Adipocyte (in vitro differentiated cells): Measurements from ENCODE around the gene ABCB8.
"Not testable (repeated sequence)": the region's sequence is repeated elsewhere in the genome, so short reads cannot be mapped to it uniquely, and the experiment has no call there.

Experiments used
- DNase-seq: peaks from one replicate; pipeline ENCODE4 v3.0.0-alpha.2; 2015; ENCODE audit warnings: low read depth
- H3K27me3 ChIP-seq: replicated peaks from 2 replicates; pipeline ENCODE4 v1.7.0; 2013; ENCODE audit warnings: mild to moderate bottlenecking, low read length, moderate library complexity; ENCODE audit not compliant: control insufficient read depth, insufficient read depth
- H3K36me3 ChIP-seq: 2 replicates; pipeline ENCODE4 v1.7.0; 2013; ENCODE audit warnings: low read length, mild to moderate bottlenecking, moderate library complexity; ENCODE audit not compliant: control insufficient read depth, insufficient read depth, severe bottlenecking
- H3K4me1 ChIP-seq: 2 replicates; pipeline ENCODE4 v1.7.0; 2013; ENCODE audit warnings: mild to moderate bottlenecking, low read length, moderate library complexity; ENCODE audit not compliant: control insufficient read depth, insufficient read depth
- H3K4me3 ChIP-seq: 2 replicates; pipeline ENCODE4 v1.7.0; 2013; ENCODE audit warnings: mild to moderate bottlenecking, low read length, moderate library complexity
- H3K9ac ChIP-seq: 2 replicates; pipeline ENCODE4 v1.7.0; 2013; ENCODE audit warnings: mild to moderate bottlenecking, low read length, moderate library complexity
- H3K9me3 ChIP-seq: 2 replicates; pipeline ENCODE4 v1.7.0; 2013; ENCODE audit warnings: mild to moderate bottlenecking, low read length, moderate library complexity; ENCODE audit not compliant: control insufficient read depth

The ABCB8 gene

DNA sequence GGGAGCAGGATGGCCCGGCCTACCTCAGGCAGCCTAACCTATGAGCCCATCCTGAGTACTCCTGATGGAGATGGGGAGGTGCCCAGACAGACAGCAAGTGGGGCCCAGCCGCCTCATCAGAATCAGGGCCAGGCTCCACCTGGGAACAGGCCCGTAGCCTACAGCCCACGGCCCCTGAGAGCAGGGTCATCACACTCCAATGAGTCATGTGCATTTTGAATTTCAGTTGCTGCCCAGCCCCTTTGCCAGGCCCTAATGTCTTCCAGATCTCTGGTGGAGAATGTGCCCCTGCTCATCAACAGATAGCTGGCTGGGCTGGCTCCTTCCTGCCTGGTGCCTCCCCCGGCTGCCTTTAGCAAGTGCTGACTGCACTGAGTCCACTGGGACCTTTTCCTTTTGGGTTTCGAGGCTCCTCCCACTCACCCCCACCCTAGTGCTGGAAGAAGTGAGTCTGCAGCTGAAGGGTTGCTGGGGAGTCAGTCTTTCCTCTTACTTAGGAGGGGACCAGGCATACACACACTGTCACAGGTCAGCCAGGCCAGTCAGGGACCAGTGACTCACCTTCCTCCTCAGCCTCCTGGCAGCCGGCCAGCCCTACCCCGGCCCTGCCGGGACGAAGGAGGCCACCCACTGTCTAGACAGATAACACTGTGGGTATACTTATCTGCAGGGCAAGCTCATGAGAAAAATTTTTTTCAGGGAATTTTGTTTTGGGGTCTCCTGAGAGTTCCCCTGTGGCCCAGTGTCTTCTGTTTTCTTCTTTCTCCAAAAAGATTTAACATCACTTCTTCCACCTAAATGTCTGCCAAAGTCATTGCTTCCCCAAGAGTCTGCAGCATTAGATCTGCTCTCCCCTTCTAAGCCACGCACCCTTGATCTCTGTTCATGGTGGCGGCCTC lies 10.9 kb downstream of the ABCB8 start:
- no peaks in the 10 kb centered on the region for H3K9me3 ChIP-seq
- peaks cover 23% of the 10 kb centered on the region for H3K4me1 ChIP-seq
- H3K9ac ChIP-seq, result peak overlapping the region; percentile 36
- H3K27me3 ChIP-seq, result no peaks in the 10 kb centered on the region
- DNase-seq, result peak; percentile 74
- no peak overlapping the region for H3K4me3 ChIP-seq
- H3K36me3 ChIP-seq, result peaks cover 31% of the 10 kb centered on the region

DNA sequence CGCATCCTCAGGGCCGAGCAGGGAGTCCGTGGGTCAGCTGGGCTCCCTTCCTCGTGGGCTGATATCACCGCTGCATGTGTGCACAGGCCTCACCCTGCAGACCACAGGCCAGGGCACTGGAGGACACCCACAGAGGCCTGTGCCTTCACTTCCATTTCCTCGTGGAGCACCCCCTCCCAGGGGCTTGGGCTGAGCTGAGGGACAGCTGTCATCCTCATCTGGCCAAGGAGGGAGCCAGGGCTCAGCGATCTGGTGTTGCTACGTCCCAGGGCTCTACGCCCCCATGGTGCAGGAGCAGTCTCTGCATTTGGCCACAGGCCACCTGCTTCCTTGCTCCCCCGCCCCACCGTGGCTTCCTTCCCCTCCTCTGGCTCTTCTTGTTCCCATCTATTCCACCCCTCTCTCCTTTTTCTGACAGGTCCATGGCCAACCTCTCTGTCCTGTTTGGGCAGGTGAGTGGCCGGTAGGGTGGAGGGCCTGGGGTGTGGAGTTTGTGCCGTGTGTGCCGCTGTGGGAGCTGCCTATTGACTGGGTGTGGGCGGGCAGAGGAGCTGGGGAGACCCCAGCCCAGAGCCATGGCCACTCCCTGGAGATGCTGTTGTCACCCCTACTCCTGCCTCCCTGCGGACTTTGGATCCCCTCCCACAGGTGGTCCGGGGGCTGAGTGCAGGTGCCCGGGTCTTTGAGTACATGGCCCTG lies 11.7 kb downstream of the ABCB8 start:
- Histone ChIP-seq H3K27me3 (no peaks in the 10 kb centered on the region), H3K4me3 (no peak overlapping the region), H3K9me3 (no peaks in the 10 kb centered on the region), H3K36me3 (peaks cover 23% of the 10 kb centered on the region), H3K4me1 (peaks cover 20% of the 10 kb centered on the region), H3K9ac (no peak overlapping the region)
- no peak for DNase-seq

DNA sequence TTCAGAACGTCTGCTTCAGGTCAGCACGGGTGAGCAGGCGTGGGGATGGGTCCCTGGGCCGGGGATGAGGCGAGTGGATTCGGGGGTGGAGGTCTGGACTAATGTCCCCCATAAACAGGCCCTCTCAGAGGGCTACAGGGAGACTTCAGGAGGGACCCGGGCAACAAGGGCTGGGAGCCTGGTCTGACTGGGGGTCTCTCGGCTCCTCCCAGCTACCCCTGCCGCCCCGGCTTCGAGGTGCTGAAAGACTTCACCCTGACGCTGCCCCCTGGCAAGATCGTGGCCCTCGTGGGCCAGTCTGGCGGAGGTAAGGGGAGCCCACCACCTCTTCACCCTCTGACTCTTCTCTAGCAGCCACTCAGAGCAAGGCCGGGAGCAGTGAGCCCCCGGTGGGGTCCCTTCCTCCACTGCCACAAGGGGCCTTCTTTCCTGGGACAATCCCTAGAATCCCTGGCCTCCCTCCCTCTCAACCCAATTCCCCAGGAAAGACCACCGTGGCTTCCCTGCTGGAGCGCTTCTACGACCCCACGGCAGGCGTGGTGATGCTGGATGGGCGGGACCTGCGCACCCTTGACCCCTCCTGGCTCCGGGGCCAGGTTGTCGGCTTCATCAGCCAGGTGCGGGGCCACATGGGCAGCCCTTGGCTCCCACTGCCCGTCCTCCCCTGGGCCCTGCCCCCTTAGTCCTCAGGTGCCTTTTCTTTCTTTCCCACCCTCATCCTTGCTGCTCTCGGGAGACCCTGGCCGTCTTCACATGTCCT lies 12.5 kb downstream of the ABCB8 start:
- H3K9ac ChIP-seq, result no peak overlapping the region
- peaks cover 15% of the 10 kb centered on the region for H3K36me3 ChIP-seq
- H3K4me3 ChIP-seq, result no peak overlapping the region
- no peak for DNase-seq
- H3K4me1 ChIP-seq, result peaks cover 22% of the 10 kb centered on the region
- no peaks in the 10 kb centered on the region for H3K9me3 ChIP-seq
- no peaks in the 10 kb centered on the region for H3K27me3 ChIP-seq

DNA sequence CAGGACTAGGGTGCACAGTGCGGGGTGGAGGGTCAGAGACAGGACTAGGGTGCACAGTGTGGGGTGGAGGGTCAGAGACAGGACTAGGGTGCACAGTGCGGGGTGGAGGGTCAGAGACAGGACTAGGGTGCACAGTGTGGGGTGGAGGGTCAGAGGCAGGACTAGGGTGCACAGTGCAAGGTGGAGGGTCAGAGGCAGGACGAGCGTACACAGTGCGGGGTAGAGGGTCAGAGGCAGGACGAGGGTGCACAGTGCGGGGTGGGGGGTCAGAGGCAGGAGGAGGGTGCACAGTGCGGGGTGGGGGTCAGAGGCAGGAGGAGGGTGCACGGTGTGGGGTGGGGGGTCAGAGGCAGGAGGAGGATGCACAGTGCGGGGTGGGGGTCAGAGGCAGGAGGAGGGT lies 15.2 kb downstream of the ABCB8 start:
- H3K36me3 ChIP-seq, DNase-seq, H3K9me3 ChIP-seq, H3K9ac ChIP-seq, H3K27me3 ChIP-seq, H3K4me3 ChIP-seq: not testable (repeated sequence)
- peaks cover 41% of the 10 kb centered on the region for H3K4me1 ChIP-seq

DNA sequence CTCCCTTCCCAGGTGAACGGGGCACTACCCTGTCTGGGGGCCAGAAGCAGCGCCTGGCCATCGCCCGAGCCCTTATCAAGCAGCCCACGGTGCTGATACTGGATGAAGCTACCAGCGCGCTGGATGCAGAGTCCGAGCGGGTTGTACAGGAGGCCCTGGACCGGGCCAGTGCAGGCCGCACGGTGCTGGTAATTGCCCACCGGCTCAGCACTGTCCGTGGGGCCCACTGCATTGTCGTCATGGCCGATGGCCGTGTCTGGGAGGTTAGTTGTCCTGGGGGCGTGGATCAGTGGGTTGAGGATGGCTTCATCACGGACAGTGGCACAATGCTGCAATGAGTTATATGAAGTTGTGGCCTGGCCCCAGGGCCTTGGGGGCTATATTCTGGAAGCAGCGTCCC lies 15.7 kb downstream of the ABCB8 start:
- Histone ChIP-seq H3K9me3 (no peaks in the 10 kb centered on the region), H3K36me3 (no peaks in the 10 kb centered on the region), H3K9ac (no peak overlapping the region)

DNA sequence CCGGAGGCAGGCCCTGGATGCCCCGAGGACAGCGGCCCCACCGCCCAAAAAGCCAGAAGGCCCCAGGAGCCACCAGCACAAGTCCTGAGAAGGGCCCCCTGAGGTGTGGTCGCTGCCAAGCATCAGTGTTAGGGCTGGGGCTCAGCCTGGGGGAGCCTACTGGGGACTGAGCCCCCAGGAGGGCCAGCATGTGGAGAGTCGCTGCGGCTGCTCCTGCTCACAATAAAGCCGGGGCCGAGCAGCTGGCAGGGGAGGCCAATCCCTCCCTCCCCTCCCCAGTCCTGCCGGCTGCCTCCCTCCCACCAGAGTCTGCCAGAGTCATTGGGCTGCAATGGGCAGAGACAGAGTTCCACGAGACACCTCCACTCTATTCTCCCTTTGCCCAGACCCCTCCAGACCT lies 17.0 kb downstream of the ABCB8 start:
- DNase-seq, result no peak
- Histone ChIP-seq H3K27me3 (peaks cover 5% of the 10 kb centered on the region), H3K36me3 (no peaks in the 10 kb centered on the region), H3K9ac (no peak overlapping the region), H3K9me3 (no peaks in the 10 kb centered on the region), H3K4me3 (no peak overlapping the region), H3K4me1 (peaks cover 27% of the 10 kb centered on the region)

More for the DNA sequence above, 15.7 kb downstream of the ABCB8 start:
- Histone ChIP-seq H3K4me3 (no peak overlapping the region), H3K4me1 (peaks cover 36% of the 10 kb centered on the region), H3K27me3 (no peaks in the 10 kb centered on the region)
- DNase-seq, result no peak

DNA sequence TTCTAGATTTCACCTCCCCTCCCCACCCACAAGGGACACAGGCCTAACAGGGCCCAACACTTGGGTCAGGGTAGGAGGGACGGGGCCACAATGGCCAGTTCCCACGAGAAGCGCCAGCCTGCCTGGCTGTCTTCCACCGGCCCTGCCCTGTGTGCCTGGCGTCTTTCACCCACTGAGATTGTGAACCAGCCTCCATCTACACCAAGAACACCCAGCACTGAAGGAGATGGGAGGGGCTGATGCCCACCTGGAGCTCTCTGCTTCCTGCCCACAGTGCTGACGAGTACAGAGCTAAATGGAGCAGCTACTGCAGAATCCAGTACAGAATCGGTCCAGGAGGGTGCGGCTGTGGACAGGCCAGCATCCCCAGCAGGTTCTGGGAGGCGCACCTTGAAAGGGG lies 17.7 kb downstream of the ABCB8 start:
- Histone ChIP-seq H3K9me3 (no peaks in the 10 kb centered on the region), H3K27me3 (peaks cover 9% of the 10 kb centered on the region), H3K4me1 (peaks cover 27% of the 10 kb centered on the region), H3K36me3 (no peaks in the 10 kb centered on the region), H3K9ac (no peak overlapping the region), H3K4me3 (no peak overlapping the region)
- DNase-seq, result no peak

DNA sequence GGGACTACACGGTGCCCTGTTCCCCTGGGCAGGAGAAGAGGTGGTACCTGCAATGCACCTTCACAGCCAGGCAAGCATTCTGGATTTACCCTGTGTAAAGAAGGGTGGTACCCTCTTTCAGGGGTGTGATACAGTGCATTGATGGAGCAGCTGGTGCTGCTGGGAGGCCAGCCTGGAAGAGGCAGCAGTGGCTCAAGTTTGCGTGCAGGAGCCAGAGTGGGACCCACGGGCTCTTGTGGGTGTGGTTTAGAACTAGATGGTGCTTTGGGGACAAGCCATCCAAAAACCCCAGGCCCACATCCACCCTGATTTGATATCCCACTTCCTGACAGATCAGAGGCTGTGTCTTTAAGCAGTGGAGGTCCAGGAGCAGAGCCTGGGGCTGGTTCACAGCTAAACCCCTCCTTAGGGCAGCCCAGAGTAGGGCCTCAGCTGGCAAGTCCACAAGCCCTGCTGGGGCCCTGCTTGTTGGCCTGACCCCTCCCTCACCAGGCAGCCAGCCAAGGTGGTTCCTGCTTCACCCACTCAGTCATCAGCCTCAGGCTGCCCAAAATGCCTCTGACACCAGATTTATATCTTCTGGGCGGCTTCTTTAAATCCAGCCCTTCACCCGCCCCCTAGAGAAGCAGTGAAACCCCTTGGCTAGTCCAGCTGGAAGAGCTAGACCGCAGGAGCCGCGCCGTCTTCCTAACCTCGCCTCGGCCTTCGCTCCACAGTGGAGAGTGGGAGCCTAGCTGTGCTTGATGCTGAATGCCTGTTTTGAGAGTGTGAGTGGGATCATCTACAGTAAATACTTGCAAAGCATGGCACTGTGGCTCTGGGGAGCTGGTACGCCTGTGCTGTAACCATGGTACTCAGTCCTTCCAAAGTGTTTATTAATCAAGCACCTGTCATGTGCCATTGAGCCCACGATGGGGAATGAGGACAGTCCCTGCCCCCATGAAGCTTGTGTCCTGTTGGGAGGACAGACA lies 18.6 kb downstream of the ABCB8 start:
- no peaks in the 10 kb centered on the region for H3K9me3 ChIP-seq
- H3K4me1 ChIP-seq, result peaks cover 27% of the 10 kb centered on the region

DNA sequence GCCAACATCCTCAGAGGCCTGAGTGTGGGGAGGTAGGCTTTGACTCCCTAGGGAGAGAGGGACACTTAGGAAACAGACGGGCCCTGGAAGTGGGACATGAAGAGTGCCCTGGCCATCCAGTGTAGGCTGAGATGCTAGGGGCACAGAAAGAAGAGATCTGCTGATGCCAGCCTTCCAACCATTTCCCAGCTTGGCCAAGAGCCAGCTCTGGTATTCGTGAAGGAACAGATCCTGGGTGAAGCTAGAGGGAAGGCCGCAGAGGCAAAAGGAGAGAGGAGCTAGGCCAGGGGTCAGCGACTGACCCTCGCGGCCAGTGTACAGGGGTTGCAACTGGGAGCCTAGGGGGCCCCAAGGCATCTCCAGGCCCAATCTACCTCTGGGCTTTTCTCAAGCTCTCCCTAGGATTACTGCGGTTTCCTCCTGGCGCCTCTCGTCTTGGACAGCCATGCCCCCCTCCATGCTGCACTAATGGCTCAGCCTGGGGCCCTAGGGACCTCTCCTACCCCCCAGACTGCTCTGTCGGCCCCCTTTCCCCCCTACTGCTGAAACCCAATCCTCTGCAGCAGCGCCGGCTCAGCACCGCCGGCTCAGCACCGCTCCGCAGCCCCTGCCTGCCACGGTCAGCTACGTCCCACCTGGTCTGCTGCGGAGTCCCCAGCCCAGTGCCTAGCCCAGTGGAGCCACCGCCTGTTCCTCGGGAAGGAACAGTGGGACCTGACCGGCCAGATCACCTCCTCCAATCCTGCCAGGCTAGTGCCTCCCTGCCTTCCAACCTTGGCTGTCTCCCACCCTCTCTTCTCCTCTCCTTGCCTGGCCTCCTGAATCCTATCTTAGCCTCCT lies 19.9 kb downstream of the ABCB8 start, which contains the start of gene ASIC3:
ASIC3 (plus strand) TSS at position 556 of the 840 bp plus-strand sequence. CDS start 355 bp downstream, outside the sequence.
- Histone ChIP-seq H3K36me3 (no peaks in the 10 kb centered on the region), H3K4me3 (no peak within 1 kb of the TSS), H3K9me3 (no peaks in the 10 kb centered on the region), H3K27me3 (peaks cover 9% of the 10 kb centered on the region), H3K4me1 (peaks cover 27% of the 10 kb centered on the region), H3K9ac (peak within 1 kb of the TSS; percentile 6)
- no peak for DNase-seq

More for the DNA sequence above, 18.6 kb downstream of the ABCB8 start:
- Histone ChIP-seq H3K4me3 (peak overlapping the region; percentile 42), H3K36me3 (no peaks in the 10 kb centered on the region), H3K27me3 (peaks cover 9% of the 10 kb centered on the region), H3K9ac (peak overlapping the region; percentile 62)
- peak; percentile 82 for DNase-seq
